Stomach smooth muscle (tissue), 2 donors: ENCODE results near the gene DRC7.

Experiments
- H3K27ac ChIP-seq: one replicate; pipeline ENCODE4 v1.7.0; 2013; ENCODE audit warnings: mild to moderate bottlenecking, low read length, inconsistent platforms
- H3K27me3 ChIP-seq, 2 donors: one replicate each; pipeline ENCODE4 v1.7.0; 2013; ENCODE audit warnings: low read length in 2 of 2; ENCODE audit not compliant: insufficient read depth in 2 of 2, control insufficient read depth in 1 of 2
- H3K36me3 ChIP-seq, 2 donors: one replicate each; pipeline ENCODE4 v1.7.0; 2013; ENCODE audit warnings: low read length in 2 of 2; ENCODE audit not compliant: control insufficient read depth in 2 of 2, insufficient read depth in 2 of 2
- H3K4me1 ChIP-seq: one replicate; pipeline ENCODE4 v1.7.0; 2013; ENCODE audit warnings: low read length; ENCODE audit not compliant: control insufficient read depth, insufficient read depth
- H3K4me3 ChIP-seq, 2 donors: one replicate each; pipeline ENCODE4 v1.7.0; 2013; ENCODE audit warnings: low read length in 2 of 2
- H3K9ac ChIP-seq, 2 donors: one replicate each; pipeline ENCODE4 v1.7.0; 2013; ENCODE audit warnings: low read length in 2 of 2, mild to moderate bottlenecking in 1 of 2
- H3K9me3 ChIP-seq, 2 donors: one replicate each; pipeline ENCODE4 v1.7.0; 2013; ENCODE audit warnings: low read length in 2 of 2; ENCODE audit not compliant: control insufficient read depth in 2 of 2
- donor health status: healthy.
- donor health status: Pancreatic carcinoma.

DRC7 gene

GRCh38 chr16:57761301-57761700, 66.7 kb downstream of the DRC7 start:
- H3K4me3 ChIP-seq: no peak overlapping the region
- no peaks in the 10 kb centered on the region for H3K4me1 ChIP-seq
- no peaks in the 10 kb centered on the region for H3K9me3 ChIP-seq
- peaks cover 2 to 10% of the 10 kb centered on the region in 2 donors for H3K36me3 ChIP-seq
- no peak overlapping the region for H3K27ac ChIP-seq
- no peaks in the 10 kb centered on the region for H3K27me3 ChIP-seq
- no peak overlapping the region for H3K9ac ChIP-seq

GRCh38 chr16:57761957-57762356, 67.4 kb downstream of the DRC7 start:
- Histone ChIP-seq H3K4me3 (no peak overlapping the region), H3K27me3 (no peaks in the 10 kb centered on the region), H3K36me3 (peaks cover 2 to 12% of the 10 kb centered on the region in 2 donors), H3K27ac (no peak overlapping the region), H3K9ac (no peak overlapping the region), H3K9me3 (no peaks in the 10 kb centered on the region), H3K4me1 (no peaks in the 10 kb centered on the region)

- no peaks in the 10 kb centered on the region for H3K4me1 ChIP-seq
- H3K36me3 ChIP-seq: peaks cover 2 to 15% of the 10 kb centered on the region in 2 donors
- no peaks in the 10 kb centered on the region for H3K9me3 ChIP-seq
- no peak overlapping the region for H3K27ac ChIP-seq
- H3K4me3 ChIP-seq: no peak overlapping the region
- no peak overlapping the region for H3K9ac ChIP-seq
- no peaks in the 10 kb centered on the region for H3K27me3 ChIP-seq
Observed at GRCh38 chr16:57762365-57763040, 67.9 kb downstream of the DRC7 start.

- no peak overlapping the region for H3K27ac ChIP-seq
- H3K27me3 ChIP-seq: no peaks in the 10 kb centered on the region
- no peak overlapping the region for H3K9ac ChIP-seq
- no peak overlapping the region for H3K4me3 ChIP-seq
- peaks cover 2 to 15% of the 10 kb centered on the region in 2 donors for H3K36me3 ChIP-seq
- no peaks in the 10 kb centered on the region for H3K4me1 ChIP-seq
- H3K9me3 ChIP-seq: no peaks in the 10 kb centered on the region
Observed at GRCh38 chr16:57763285-57764005, 68.8 kb downstream of the DRC7 start.

GRCh38 chr16:57764006-57764340, 69.4 kb downstream of the DRC7 start:
- no peak overlapping the region for H3K4me3 ChIP-seq
- H3K9me3 ChIP-seq: no peaks in the 10 kb centered on the region
- H3K27me3 ChIP-seq: no peaks in the 10 kb centered on the region
- no peak overlapping the region for H3K9ac ChIP-seq
- H3K27ac ChIP-seq: no peak overlapping the region
- no peaks in the 10 kb centered on the region for H3K4me1 ChIP-seq
- peaks cover 2 to 15% of the 10 kb centered on the region in 2 donors for H3K36me3 ChIP-seq

GRCh38 chr16:57764341-57765159, 69.9 kb downstream of the DRC7 start:
- no peaks in the 10 kb centered on the region for H3K9me3 ChIP-seq
- H3K36me3 ChIP-seq: peaks cover 2 to 18% of the 10 kb centered on the region in 2 donors
- H3K27ac ChIP-seq: no peak overlapping the region
- no peaks in the 10 kb centered on the region for H3K4me1 ChIP-seq
- no peak overlapping the region for H3K9ac ChIP-seq
- no peaks in the 10 kb centered on the region for H3K27me3 ChIP-seq
- H3K4me3 ChIP-seq: no peak overlapping the region

- no peak overlapping the region for H3K4me3 ChIP-seq
- no peak overlapping the region for H3K9ac ChIP-seq
- H3K9me3 ChIP-seq: no peaks in the 10 kb centered on the region
- H3K27ac ChIP-seq: no peak overlapping the region
- peaks cover 2 to 20% of the 10 kb centered on the region in 2 donors for H3K36me3 ChIP-seq
- H3K27me3 ChIP-seq: no peaks in the 10 kb centered on the region
- H3K4me1 ChIP-seq: no peaks in the 10 kb centered on the region
Observed at GRCh38 chr16:57765160-57765728, 70.6 kb downstream of the DRC7 start.

GRCh38 chr16:57766714-57767348, 72.2 kb downstream of the DRC7 start:
- no peak overlapping the region for H3K9ac ChIP-seq
- H3K27ac ChIP-seq: no peak overlapping the region
- H3K9me3 ChIP-seq: no peaks in the 10 kb centered on the region
- H3K4me3 ChIP-seq: no peak overlapping the region
- peaks cover 2 to 31% of the 10 kb centered on the region in 2 donors for H3K36me3 ChIP-seq
- H3K4me1 ChIP-seq: no peaks in the 10 kb centered on the region
- no peaks in the 10 kb centered on the region for H3K27me3 ChIP-seq

GRCh38 chr16:57769541-57770145, 75.0 kb downstream of the DRC7 start:
- Histone ChIP-seq H3K27ac (no peak overlapping the region), H3K36me3 (peaks cover 2 to 34% of the 10 kb centered on the region in 2 donors), H3K9me3 (no peaks in the 10 kb centered on the region), H3K4me1 (no peaks in the 10 kb centered on the region), H3K9ac (no peak overlapping the region), H3K4me3 (no peak overlapping the region), H3K27me3 (no peaks in the 10 kb centered on the region)

GRCh38 chr16:57770361-57770760, 75.8 kb downstream of the DRC7 start:
- H3K4me3 ChIP-seq: no peak overlapping the region
- H3K27ac ChIP-seq: no peak overlapping the region
- no peaks in the 10 kb centered on the region for H3K9me3 ChIP-seq
- H3K27me3 ChIP-seq: no peaks in the 10 kb centered on the region
- H3K9ac ChIP-seq: no peak overlapping the region
- no peaks in the 10 kb centered on the region for H3K4me1 ChIP-seq
- H3K36me3 ChIP-seq: peaks cover 1 to 31% of the 10 kb centered on the region in 2 donors
